AG04449 (cell line): ENCODE data around the gene PRTN3.

ENCODE experiments used
- CTCF ChIA-PET: fragments of 350-600 bp; formaldehyde crosslinking; extraction: SDS; loops from one replicate; lab custom pipeline; 2021; ENCODE audit warnings: antibody characterized with exemption; lab: Yijun Ruan, JAX
- POLR2A ChIA-PET: fragments of 400-600, 350-600 bp; formaldehyde crosslinking; extraction: SDS; loops from one replicate; lab custom pipeline; 2020; ENCODE audit warnings: antibody characterized with exemption, inconsistent platforms; lab: Yijun Ruan, JAX
- DNase-seq: peaks from one replicate; pipeline ENCODE4 v3.0.0-alpha.2; 2010; ENCODE audit warnings: low read depth, low spot score
- H3K4me3 ChIP-seq: 2 replicates; pipeline ENCODE4 v1.5.1; 2011; ENCODE audit warnings: low read depth, mild to moderate bottlenecking, control low read depth, low read length
- CTCF ChIP-seq: IDR thresholded peaks from one replicate; pipeline ENCODE4 v1.5.1; 2011; ENCODE audit warnings: mild to moderate bottlenecking, moderate library complexity, low read length, control low read depth, inconsistent platforms; ENCODE audit not compliant: insufficient read depth; ENCODE audit errors: missing control alignments

The PRTN3 gene

GRCh38 chr19:840519-841206 is at the start of gene PRTN3:
Gene PRTN3, plus strand, starts transcription at chr19:840999. Its CDS starts 10 bp downstream, at chr19:841009.
- TF ChIP-seq CTCF = no peak
- DNase-seq = no peak
- POLR2A ChIA-PET = no interaction called here
- H3K4me3 ChIP-seq = no peak within 1 kb of the TSS
- CTCF ChIA-PET = interaction anchor here (0.7 to 1.2 kb wide), 2 partner anchors 15 to 16 kb away, joined by 3 to 4 read pairs; no protein-coding TSS in a partner anchor

- H3K4me3 ChIP-seq = no peak overlapping the region
- CTCF ChIA-PET = interaction anchor here (0.9 kb wide), 1 partner anchor 37 kb away, joined by 3 read pairs; no protein-coding TSS in a partner anchor
- no peak for TF ChIP-seq CTCF
- DNase-seq = no peak
- POLR2A ChIA-PET = no interaction called here
Measured at GRCh38 chr19:791007-791566, 49.7 kb upstream of the PRTN3 start.

- CTCF ChIA-PET = interaction anchor here (0.9 kb wide), 1 partner anchor 37 kb away, joined by 3 read pairs; no protein-coding TSS in a partner anchor
- H3K4me3 ChIP-seq = no peak overlapping the region
- POLR2A ChIA-PET = no interaction called here
- no peak for DNase-seq
- no peak for TF ChIP-seq CTCF
Measured at GRCh38 chr19:791567-792305, 49.1 kb upstream of the PRTN3 start.

- no peak overlapping the region for H3K4me3 ChIP-seq
- DNase-seq = no peak
- ChIA-PET CTCF (interaction anchor here (2.2 kb wide), 1 partner anchor 21 kb away, joined by 5 read pairs; no protein-coding TSS in a partner anchor), POLR2A (no interaction called here)
- no peak for TF ChIP-seq CTCF
Measured at GRCh38 chr19:792306-792885, 48.4 kb upstream of the PRTN3 start.

- no peak for TF ChIP-seq CTCF
- H3K4me3 ChIP-seq = no peak overlapping the region
- CTCF ChIA-PET = interaction anchor here (2.2 kb wide), 1 partner anchor 23 kb away, joined by 5 read pairs; no protein-coding TSS in a partner anchor
- DNase-seq = no peak
- POLR2A ChIA-PET = no interaction called here
Measured at GRCh38 chr19:793806-794205, 47.0 kb upstream of the PRTN3 start.
